H1 (cell line): ENCODE data around the gene THYN1. TPM values are rescaled to one million over a fixed set of nuclear protein-coding genes. Genes with fewer than 3 reads are reported as not detected.

Source experiments
- CTCF ChIA-PET: fragments of 300-600 bp; sonication (Branson Sonifier 250); formaldehyde crosslinking; loops from one replicate; lab custom pipeline; 2021; ENCODE audit not compliant: partially characterized antibody; lab: Charles Lee
- POLR2A ChIA-PET: fragments of 300-600 bp; sonication (Branson Sonifier 250); formaldehyde crosslinking; loops from one replicate; lab custom pipeline; 2021; ENCODE audit warnings: inconsistent platforms; ENCODE audit not compliant: partially characterized antibody; lab: Charles Lee
- DNase-seq, 2 experiments: peaks; one replicate each; pipeline versions ENCODE4 v3.0.0 to v3.0.0-alpha.2; 2010 to 2022; ENCODE audit warnings: low spot score in 2 of 2, low read depth in 1 of 2, mixed read lengths in 1 of 2
- FAIRE-seq: peaks from 2 replicates; lab custom pipeline; 2011; peaks lifted over from hg19 to GRCh38; lab: Jason Lieb, UNC
- H2AFZ ChIP-seq: 2 replicates; pipeline ENCODE4 v1.8.1; 2012; ENCODE audit warnings: low read length, inconsistent platforms
- H2AK5ac ChIP-seq: 2 replicates; pipeline ENCODE4 v1.6.1; 2013; ENCODE audit warnings: low read depth, low read length
- H2BK120ac ChIP-seq: replicated peaks from 2 replicates; pipeline ENCODE3; 2013; ENCODE audit warnings: low read depth, low read length, inconsistent platforms
- H2BK12ac ChIP-seq: 2 replicates; pipeline ENCODE4 v1.6.1; 2013; ENCODE audit warnings: low read depth, low read length
- H2BK15ac ChIP-seq: 2 replicates; pipeline ENCODE4 v1.6.1; 2013; ENCODE audit warnings: low read length
- H2BK20ac ChIP-seq: 2 replicates; pipeline ENCODE4 v1.6.1; 2013; ENCODE audit warnings: low read length
- H2BK5ac ChIP-seq: 2 replicates; pipeline ENCODE4 v1.6.1; 2013; ENCODE audit warnings: low read depth, low read length
- H3K14ac ChIP-seq: 2 replicates; pipeline ENCODE4 v1.6.1; 2013; ENCODE audit warnings: inconsistent platforms; ENCODE audit not compliant: insufficient read length
- H3K18ac ChIP-seq: 2 replicates; pipeline ENCODE4 v1.6.1; 2013; ENCODE audit warnings: low read length; ENCODE audit errors: extremely low read depth
- H3K23ac ChIP-seq: 2 replicates; pipeline ENCODE4 v1.6.1; 2013; ENCODE audit warnings: inconsistent platforms; ENCODE audit not compliant: insufficient read length
- H3K23me2 ChIP-seq: 2 replicates; pipeline ENCODE4 v1.6.1; 2013; ENCODE audit warnings: low read depth, low read length
- H3K27ac ChIP-seq: 2 replicates; pipeline ENCODE4 v1.6.1; 2011; ENCODE audit warnings: low read depth, low read length, inconsistent platforms
- H3K27me3 ChIP-seq, 4 experiments: replicated peaks in 1 of 4; 1 replicate in 1 of 4; 2 replicates in 3 of 4; pipeline versions ENCODE4 v1.6.1 to v1.8.1; 2011 to 2013; ENCODE audit warnings: low read length in 3 of 4, mild to moderate bottlenecking in 3 of 4, inconsistent platforms in 2 of 4, mixed read lengths in 2 of 4, moderate library complexity in 1 of 4; ENCODE audit not compliant: control insufficient read depth in 3 of 4, insufficient read depth in 3 of 4; ENCODE audit errors: extremely low read depth in 1 of 4
- H3K36me3 ChIP-seq, 4 experiments: 2 replicates each; pipeline versions ENCODE4 v1.6.1 to v1.8.1; 2011 to 2013; ENCODE audit warnings: mild to moderate bottlenecking in 4 of 4, low read length in 3 of 4, moderate library complexity in 2 of 4, control low read depth in 1 of 4, inconsistent platforms in 1 of 4; ENCODE audit not compliant: insufficient read depth in 4 of 4, control insufficient read depth in 2 of 4
- H3K4ac ChIP-seq: replicated peaks from 2 replicates; pipeline ENCODE3; 2013; ENCODE audit warnings: low read length, low read depth, mixed read lengths, inconsistent platforms; ENCODE audit not compliant: insufficient read length
- H3K4me1 ChIP-seq, 4 experiments: replicated peaks in 1 of 4; 1 replicate in 1 of 4; 2 replicates in 3 of 4; pipeline versions ENCODE4 v1.6.1 to v1.8.1; 2011 to 2013; ENCODE audit warnings: low read length in 3 of 4, inconsistent platforms in 2 of 4, mixed read lengths in 1 of 4; ENCODE audit not compliant: insufficient read depth in 4 of 4, control insufficient read depth in 3 of 4
- H3K4me2 ChIP-seq, 2 experiments: 2 replicates each; pipeline versions ENCODE4 v1.6.1 to v1.8.1; 2011 to 2013; ENCODE audit warnings: low read depth in 2 of 2, low read length in 2 of 2, control low read depth in 1 of 2, inconsistent platforms in 1 of 2, mild to moderate bottlenecking in 1 of 2; ENCODE audit not compliant: insufficient read depth in 1 of 2
- H3K4me3 ChIP-seq, 4 experiments: fragments of 200-600, 300-600 bp in 1 of 4; sonication (generic), shearing (Covaris generic), sonication (Bioruptor Twin) in 1 of 4; 2 replicates each; pipeline versions ENCODE4 v1.5.1 to v1.8.1; 2011 to 2016; ENCODE audit warnings: low read length in 4 of 4, low read depth in 3 of 4, control low read depth in 2 of 4, inconsistent platforms in 2 of 4, mild to moderate bottlenecking in 2 of 4, mixed read lengths in 1 of 4, moderate library complexity in 1 of 4; ENCODE audit not compliant: insufficient read depth in 2 of 4; ENCODE audit errors: extremely low read depth in 1 of 4
- H3K56ac ChIP-seq: replicated peaks from 2 replicates; pipeline ENCODE3; 2013; ENCODE audit warnings: low read depth, mild to moderate bottlenecking, mixed read lengths, low read length, inconsistent platforms; ENCODE audit not compliant: insufficient read length
- H3K79me1 ChIP-seq: 2 replicates; pipeline ENCODE4 v1.6.1; 2013; ENCODE audit warnings: low read depth, low read length, control low read depth
- H3K79me2 ChIP-seq, 2 experiments: 2 replicates each; pipeline versions ENCODE4 v1.6.1 to v1.8.1; 2012 to 2013; ENCODE audit warnings: low read length in 2 of 2, mild to moderate bottlenecking in 2 of 2, inconsistent platforms in 1 of 2; ENCODE audit not compliant: insufficient read depth in 2 of 2, control insufficient read depth in 1 of 2
- H3K9ac ChIP-seq, 4 experiments: replicated peaks in 1 of 4; 1 replicate in 1 of 4; 2 replicates in 3 of 4; pipeline versions ENCODE4 v1.6.1 to v1.8.1; 2011 to 2013; ENCODE audit warnings: low read depth in 3 of 4, low read length in 3 of 4, control low read depth in 2 of 4, mild to moderate bottlenecking in 2 of 4, moderate library complexity in 2 of 4, inconsistent platforms in 1 of 4; ENCODE audit errors: extremely low read depth in 1 of 4
- H3K9me3 ChIP-seq, 2 experiments: 2 replicates each; pipeline versions ENCODE4 v1.6.1 to v1.8.1; 2012 to 2013; ENCODE audit warnings: mild to moderate bottlenecking in 2 of 2, moderate library complexity in 2 of 2, control low read depth in 1 of 2, inconsistent platforms in 1 of 2, low read depth in 1 of 2, low read length in 1 of 2, mixed read lengths in 1 of 2; ENCODE audit not compliant: insufficient read depth in 2 of 2
- H4K20me1 ChIP-seq, 2 experiments: replicated peaks in 1 of 2; 2 replicates each; pipeline versions ENCODE3 to v1.8.1; 2011 to 2013; ENCODE audit warnings: inconsistent platforms in 2 of 2, low read length in 2 of 2, mild to moderate bottlenecking in 1 of 2; ENCODE audit not compliant: insufficient read depth in 2 of 2, control insufficient read depth in 1 of 2
- H4K5ac ChIP-seq: 2 replicates; pipeline ENCODE4 v1.6.1; 2013; ENCODE audit warnings: low read length, low read depth, mixed read lengths, inconsistent platforms; ENCODE audit not compliant: insufficient read length
- H4K8ac ChIP-seq: 2 replicates; pipeline ENCODE4 v1.8.0; 2013; ENCODE audit warnings: mild to moderate bottlenecking, moderate library complexity, low read length, inconsistent platforms; ENCODE audit not compliant: insufficient read depth; ENCODE audit errors: extremely low read depth
- H4K91ac ChIP-seq: replicated peaks from 2 replicates; pipeline ENCODE3; 2013; ENCODE audit warnings: low read length, mixed read lengths, inconsistent platforms; ENCODE audit not compliant: insufficient read length
- BCL11A ChIP-seq, 2 experiments: IDR thresholded peaks; one replicate each; pipeline ENCODE4 v1.6.1; 2011; ENCODE audit warnings: low read depth in 2 of 2, low read length in 2 of 2, mild to moderate bottlenecking in 2 of 2
- CEBPB ChIP-seq: IDR thresholded peaks from 2 replicates; pipeline ENCODE4 v1.6.1; 2012; ENCODE audit warnings: low read depth, low read length
- E2F6 ChIP-seq: IDR thresholded peaks from 2 replicates; pipeline ENCODE4 v1.6.1; 2012; ENCODE audit warnings: inconsistent platforms
- EP300 ChIP-seq, 2 experiments: IDR thresholded peaks; 1 replicate in 1 of 2; 2 replicates in 1 of 2; pipeline ENCODE4 v1.6.1; 2011 to 2012; ENCODE audit warnings: low read depth in 2 of 2, low read length in 2 of 2, mild to moderate bottlenecking in 2 of 2, borderline replicate concordance in 1 of 2, inconsistent platforms in 1 of 2, moderate library complexity in 1 of 2
- FOSL1 ChIP-seq: IDR thresholded peaks from 2 replicates; pipeline ENCODE4 v1.6.1; 2011; ENCODE audit warnings: mild to moderate bottlenecking, low read depth, low read length, moderate library complexity; ENCODE audit not compliant: insufficient read depth
- KDM1A ChIP-seq: fragments of 200-600, 300-600 bp; sonication (generic); IDR thresholded peaks from 2 replicates; pipeline ENCODE4 v1.7.1; 2016; ENCODE audit warnings: mild to moderate bottlenecking, low read length, borderline replicate concordance
- MAFK ChIP-seq: IDR thresholded peaks from 2 replicates; pipeline ENCODE4 v1.6.1; 2012; ENCODE audit warnings: low read depth, mild to moderate bottlenecking, improper control_type of control experiment, low read length
- POLR2AphosphoS5 ChIP-seq: IDR thresholded peaks from 2 replicates; pipeline ENCODE4 v1.6.1; 2011; ENCODE audit warnings: low read depth, low read length
- RAD21 ChIP-seq, 2 experiments: IDR thresholded peaks in 1 of 2; conservative IDR thresholded peaks in 1 of 2; 2 replicates each; pipeline ENCODE4 v1.6.1; 2011; ENCODE audit warnings: low read depth in 2 of 2, low read length in 2 of 2, improper control_type of control experiment in 1 of 2, inconsistent platforms in 1 of 2, mild to moderate bottlenecking in 1 of 2, moderate library complexity in 1 of 2
- RXRA ChIP-seq: IDR thresholded peaks from 2 replicates; pipeline ENCODE4 v1.6.1; 2011; ENCODE audit warnings: low read depth, mild to moderate bottlenecking, low read length, moderate library complexity; ENCODE audit not compliant: insufficient read depth
- TEAD4 ChIP-seq: IDR thresholded peaks from 2 replicates; pipeline ENCODE4 v1.6.1; 2012; ENCODE audit warnings: low read depth, low read length, inconsistent platforms, mixed read lengths
- WGBS, 2 experiments: shearing (Covaris generic) in 1 of 2; methylation state at CpG; one replicate each; pipeline versions ENCODE4 v1.1.6 to v1.1.7; 2013 to 2015; ENCODE audit warnings: low lambda C conversion rate in 2 of 2, mixed read lengths in 2 of 2, inconsistent platforms in 1 of 2, low coverage in 1 of 2, missing lambda C conversion rate in 1 of 2; ENCODE audit not compliant: insufficient replicate concordance in 2 of 2, insufficient coverage in 1 of 2, insufficient read length in 1 of 2; ENCODE audit errors: extremely low coverage in 1 of 2, missing lambda C conversion rate in 1 of 2; 5-methylcytosine and 5-hydroxymethylcytosine counted together
- polyA plus RNA-seq, 7 experiments: library from polyadenylated mRNA; depleted of rRNA in 3 of 7; stranded (reverse) in 5 of 7; unstranded in 2 of 7; fragments of >200 nt in 5 of 7; fragments of 200-250 nt in 2 of 7; gene quantifications; 1 replicate in 5 of 7; 2 replicates in 1 of 7; 4 replicates in 1 of 7; pipeline versions ENCODE4 v1.2.1 to v1.2.3, GENCODE V29; 2011 to 2013; ENCODE audit warnings: missing spikeins in 2 of 7, mixed read lengths in 2 of 7
- total RNA-seq: library from RNA; stranded (reverse); fragmentation: NEBNext Ultra II Directional; extraction: Animal tissue kit (Norgen Biotek cat#: 25700); gene quantifications from 2 replicates; pipeline ENCODE4 v1.2.1, GENCODE V29; 2021

The THYN1 gene
- total and polyA plus RNA-seq, 2 of the 8 experiments (the other 6 are each of a cell fraction or from before 2014, with no cell fraction given) = 77.3 to 95.1 TPM

DNA sequence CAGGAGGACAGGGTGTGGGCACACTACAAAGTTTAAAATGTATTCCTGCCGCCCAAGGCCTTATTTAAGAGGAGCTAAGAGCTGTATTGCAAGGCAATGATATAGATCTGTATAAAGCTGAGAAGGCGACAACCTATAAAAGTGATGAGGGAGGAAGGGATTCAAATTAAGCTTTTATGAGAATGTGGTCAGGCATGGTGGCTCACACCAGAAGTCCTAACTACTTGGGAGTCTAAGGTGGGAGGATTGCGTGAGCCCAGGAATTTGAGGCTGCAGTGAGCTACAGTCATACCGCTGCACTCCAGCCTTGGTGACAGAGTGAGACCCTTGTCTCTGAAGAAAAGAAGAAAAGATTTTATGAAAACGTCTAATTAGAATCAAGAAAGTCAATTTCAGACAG is 13.3 kb upstream of the THYN1 start:
- Histone ChIP-seq H2BK12ac (no peak overlapping the region), H3K79me2 (peaks cover 0 to 58% of the 10 kb centered on the region in 2 experiments; a peak in 3 of 4 replicates)
- 82% methylated on average over 5 of the region's 5 CpGs; no CpG with 5 or more reads in 1 of the 2 experiments for WGBS, 2 experiments
- TF ChIP-seq EP300 (IDR thresholded peaks at IDR 0.05; ENCODE audit: borderline replicate concordance in 1 of 2, low read depth in 2 of 2, low read length in 2 of 2) = no peak
- TF ChIP-seq KDM1A = no peak
- no peak for TF ChIP-seq POLR2AphosphoS5
- TF ChIP-seq E2F6 = no peak
- TF ChIP-seq RXRA = no peak
- no peak for TF ChIP-seq FOSL1
- no peak for TF ChIP-seq BCL11A (IDR thresholded peaks at IDR 0.05; ENCODE audit: low read depth in 2 of 2, low read length in 2 of 2)
- TF ChIP-seq CEBPB = no peak
- no peak for TF ChIP-seq RAD21 (IDR thresholded peaks at IDR 0.05 in 1 of 2, conservative IDR thresholded peaks at IDR 0.05 in 1 of 2; ENCODE audit: low read depth in 2 of 2, low read length in 2 of 2)
- TF ChIP-seq MAFK = no peak
- no peak for TF ChIP-seq TEAD4

More for the DNA sequence above, 13.3 kb upstream of the THYN1 start:
- H2BK5ac ChIP-seq = no peak overlapping the region
- no peak overlapping the region for H2AFZ ChIP-seq
- H4K91ac ChIP-seq = no peak overlapping the region
- H4K8ac ChIP-seq = no peak overlapping the region
- H3K56ac ChIP-seq = no peak overlapping the region
- no peak overlapping the region for H3K18ac ChIP-seq
- H3K14ac ChIP-seq = no peak overlapping the region
- ChIA-PET POLR2A (interaction anchor here (1.2 to 9.2 kb wide), 4 partner anchors 10 to 13 kb away, joined by 4 to 76 read pairs (median 4); partner anchors contain the start of genes ACAD8, GLB1L3 and THYN1), CTCF (interaction anchor here (7.1 kb wide), 1 partner anchor 9 kb away, joined by 114 read pairs; the partner anchor contains the start of gene GLB1L3)
- DNase-seq (no peak), FAIRE-seq (no peak)
- H2BK120ac ChIP-seq = no peak overlapping the region
- H3K4me3 ChIP-seq = no peak overlapping the region
- H3K23me2 ChIP-seq = no peaks in the 10 kb centered on the region
- H3K79me1 ChIP-seq = peaks cover 3% of the 10 kb centered on the region; the same call in 1 of the 2 replicates
- H3K9me3 ChIP-seq = no peaks in the 10 kb centered on the region
- H3K27ac ChIP-seq = no peak overlapping the region
- H2BK20ac ChIP-seq = no peak overlapping the region
- H3K9ac ChIP-seq = no peak overlapping the region
- H3K4me1 ChIP-seq = peaks cover 6 to 25% (median 11%) of the 10 kb centered on the region in 4 experiments
- H3K36me3 ChIP-seq = peaks cover 0 to 18% (median 7%) of the 10 kb centered on the region in 4 experiments; a peak in 4 of 8 replicates
- no peak overlapping the region for H3K23ac ChIP-seq
- H3K4ac ChIP-seq = no peak overlapping the region
- H3K27me3 ChIP-seq = no peaks in the 10 kb centered on the region
- H3K4me2 ChIP-seq = no peak overlapping the region
- H4K5ac ChIP-seq = no peak overlapping the region
- H4K20me1 ChIP-seq = peaks cover 0 to 4% of the 10 kb centered on the region in 2 experiments
- no peak overlapping the region for H2BK15ac ChIP-seq
- no peak overlapping the region for H2AK5ac ChIP-seq
